HS-5 (cell line): Measurements from ENCODE around the gene SLFN12L.
"Not testable (repeated sequence)": the region's sequence is repeated elsewhere in the genome, so short reads cannot be mapped to it uniquely, and the experiment has no call there.

ENCODE experiments used
- DNase-seq: peaks from one replicate; pipeline ENCODE4 v3.0.0-alpha.2; 2012; ENCODE audit warnings: low read depth

The SLFN12L gene

GRCh38 chr17:35537601-35538141 is at the start of gene SLFN12L:
Gene SLFN12L (minus strand): TSS chr17:35537678. CDS start chr17:35522364, 15,314 bp downstream.
- no peak for DNase-seq

- DNase-seq, result no peak
These were observed 49.1 kb upstream of the SLFN12L start for GRCh38 chr17:35586569-35587073.

GRCh38 chr17:35584061-35584460 is 46.6 kb upstream of the SLFN12L start:
- DNase-seq, result no peak

- no peak for DNase-seq
These were observed 41.5 kb upstream of the SLFN12L start for GRCh38 chr17:35578929-35579432.

DNA sequence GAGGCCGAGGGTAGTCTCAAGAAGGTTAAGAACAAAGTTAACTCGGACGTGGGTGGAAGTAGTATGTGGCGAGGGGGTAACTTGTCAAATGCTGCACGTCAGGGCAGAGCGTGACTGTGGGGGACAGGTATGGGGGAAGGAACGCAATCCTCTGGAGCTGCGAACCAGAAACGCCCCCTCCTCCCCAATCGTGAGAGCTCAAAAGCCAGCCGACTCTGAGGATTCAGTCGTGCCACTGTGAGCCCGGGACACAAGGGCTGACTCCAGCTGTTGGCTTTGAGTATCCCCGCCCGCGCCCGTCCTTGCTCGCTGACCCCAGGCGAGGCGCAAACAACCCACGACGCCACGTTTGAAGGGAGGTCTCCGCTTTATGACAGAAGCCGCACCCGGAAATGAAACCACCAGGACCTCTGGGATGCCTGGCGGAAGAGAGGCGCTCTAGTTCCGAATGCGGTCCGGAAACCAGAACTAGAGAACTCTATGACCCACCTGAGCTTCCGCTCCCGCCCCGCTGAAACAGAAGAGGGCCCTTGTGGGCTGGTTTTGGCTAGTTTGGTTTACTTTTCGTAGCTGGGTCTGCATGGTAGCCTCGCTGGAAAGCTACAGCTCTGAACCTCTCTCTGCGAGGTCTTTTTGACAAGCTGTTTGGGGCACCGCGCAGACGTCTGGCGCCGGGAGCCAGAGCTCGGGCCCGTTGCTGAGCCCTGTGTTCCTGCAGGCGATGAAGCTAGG is 40.9 kb upstream of the SLFN12L start, which contains the start of gene PEX12:
TSS of gene PEX12 (minus strand) at position 375 of the 732 bp plus-strand sequence. CDS start 550 bp downstream, outside the sequence.
- peak; percentile 45 for DNase-seq

- DNase-seq, result no peak
These were observed 40.3 kb upstream of the SLFN12L start for GRCh38 chr17:35577830-35578196.

GRCh38 chr17:35575759-35576158 is 38.3 kb upstream of the SLFN12L start:
- DNase-seq, result no peak

DNA sequence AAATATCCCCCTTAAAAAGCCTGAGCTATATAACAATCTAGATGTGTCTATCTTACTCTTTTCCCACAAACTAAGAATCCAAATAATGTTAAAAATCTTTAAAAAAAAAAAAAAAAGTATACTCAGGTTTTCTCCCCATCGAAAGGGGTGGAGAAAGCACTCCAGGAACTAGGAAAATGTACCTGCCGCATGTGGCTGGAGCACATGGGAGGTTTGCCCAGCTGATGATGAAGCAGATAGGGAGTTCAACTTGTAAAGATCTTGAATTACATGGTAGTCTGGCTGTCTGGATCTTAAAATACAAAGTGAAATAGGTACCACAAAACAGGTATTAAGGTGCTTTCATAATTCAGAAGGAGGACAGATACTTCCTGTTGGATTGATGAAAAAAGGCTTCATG is 31.9 kb upstream of the SLFN12L start:
- no peak for DNase-seq

- DNase-seq, result no peak
These were observed 31.1 kb upstream of the SLFN12L start for GRCh38 chr17:35568561-35568960.

DNA sequence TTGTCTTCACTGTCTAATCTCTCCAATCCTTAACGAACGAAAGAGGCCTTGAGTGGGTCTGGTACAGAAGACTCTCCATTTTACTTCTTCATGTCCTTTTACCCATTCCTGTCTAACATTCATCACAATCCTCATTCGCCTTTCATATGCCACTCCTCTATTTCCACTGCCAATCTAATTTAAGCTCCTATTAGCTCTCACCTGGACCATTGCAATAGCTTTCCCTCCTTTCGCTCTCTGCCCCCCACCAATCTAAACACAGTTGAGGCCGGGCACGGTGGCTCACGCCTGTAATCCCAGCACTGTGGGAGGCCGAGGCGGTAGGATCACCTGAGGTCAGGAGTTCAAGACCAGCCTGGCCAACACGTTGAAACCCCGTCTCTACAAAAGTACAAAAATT is 29.5 kb upstream of the SLFN12L start:
- DNase-seq, result no peak

DNA sequence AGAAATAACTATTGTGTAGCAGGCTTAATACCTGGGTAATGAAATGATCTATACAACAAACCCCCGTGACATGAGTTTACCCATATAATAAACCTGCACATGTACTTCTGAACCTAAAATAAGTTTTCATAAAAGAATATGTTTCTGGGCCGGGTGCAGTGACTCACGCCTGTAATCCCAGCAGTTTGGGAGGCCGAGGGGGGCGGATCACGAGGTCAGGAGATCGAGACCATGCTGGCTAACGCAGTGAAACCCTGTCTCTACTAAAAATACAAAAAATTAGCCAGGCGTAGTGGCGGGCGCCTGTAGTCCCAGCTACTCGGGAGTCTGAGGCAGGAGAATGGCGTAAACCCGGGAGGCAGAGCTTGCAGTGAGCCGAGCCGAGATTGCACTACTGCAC is 25.7 kb upstream of the SLFN12L start:
- not testable (repeated sequence) for DNase-seq

- DNase-seq, result no peak
These were observed 23.2 kb upstream of the SLFN12L start, which contains the start of gene SLFN14 for GRCh38 chr17:35560703-35561102. Gene SLFN14 (minus strand): TSS chr17:35560819. CDS start chr17:35558062, 2,757 bp downstream.

GRCh38 chr17:35559495-35560210 is 22.2 kb upstream of the SLFN12L start:
- DNase-seq, result no peak

- no peak for DNase-seq
These were observed 19.9 kb upstream of the SLFN12L start for GRCh38 chr17:35557353-35557752.

DNA sequence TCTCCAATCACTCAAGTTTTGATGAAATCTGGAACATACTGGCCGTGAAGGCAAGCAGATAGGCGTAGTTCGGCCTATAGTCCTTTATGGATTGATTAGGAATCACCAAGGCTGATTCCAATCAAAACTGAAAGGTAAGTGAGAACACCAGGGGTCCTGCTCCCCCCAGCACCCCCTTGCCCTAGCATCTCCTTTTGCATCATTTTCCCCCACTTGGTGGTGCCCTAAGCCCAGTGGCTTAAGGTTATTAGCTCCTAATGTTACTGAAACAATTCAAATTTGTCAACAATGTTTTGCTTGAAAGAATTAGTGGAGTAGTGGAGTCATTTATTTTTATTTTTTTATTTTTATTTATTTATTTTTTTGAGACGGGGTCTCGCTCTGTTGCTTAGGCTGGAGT is 18.2 kb upstream of the SLFN12L start:
- no peak for DNase-seq

DNA sequence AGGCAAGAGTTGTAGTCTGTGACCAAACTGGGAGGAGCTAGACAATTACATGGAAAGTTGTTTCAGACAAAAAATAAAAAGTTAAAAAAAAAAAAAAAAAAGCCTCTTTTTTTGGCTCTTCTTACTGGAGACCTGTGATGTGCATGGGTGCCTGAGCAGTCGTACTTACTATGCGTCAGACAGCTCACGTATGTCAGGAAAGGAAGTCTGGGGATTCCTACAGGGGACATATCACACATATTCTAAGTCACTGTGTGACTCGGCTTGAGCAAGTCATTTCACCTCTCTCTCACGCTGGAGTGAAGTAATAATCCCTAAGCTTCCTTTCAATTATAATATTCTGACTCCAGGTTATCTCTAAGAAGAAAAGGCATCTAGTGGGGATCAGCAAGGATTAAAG is 17.2 kb upstream of the SLFN12L start:
- DNase-seq, result no peak

- no peak for DNase-seq
These were observed 15.8 kb upstream of the SLFN12L start for GRCh38 chr17:35553310-35553709.

- no peak for DNase-seq
These were observed 11.5 kb upstream of the SLFN12L start for GRCh38 chr17:35548978-35549377.

DNA sequence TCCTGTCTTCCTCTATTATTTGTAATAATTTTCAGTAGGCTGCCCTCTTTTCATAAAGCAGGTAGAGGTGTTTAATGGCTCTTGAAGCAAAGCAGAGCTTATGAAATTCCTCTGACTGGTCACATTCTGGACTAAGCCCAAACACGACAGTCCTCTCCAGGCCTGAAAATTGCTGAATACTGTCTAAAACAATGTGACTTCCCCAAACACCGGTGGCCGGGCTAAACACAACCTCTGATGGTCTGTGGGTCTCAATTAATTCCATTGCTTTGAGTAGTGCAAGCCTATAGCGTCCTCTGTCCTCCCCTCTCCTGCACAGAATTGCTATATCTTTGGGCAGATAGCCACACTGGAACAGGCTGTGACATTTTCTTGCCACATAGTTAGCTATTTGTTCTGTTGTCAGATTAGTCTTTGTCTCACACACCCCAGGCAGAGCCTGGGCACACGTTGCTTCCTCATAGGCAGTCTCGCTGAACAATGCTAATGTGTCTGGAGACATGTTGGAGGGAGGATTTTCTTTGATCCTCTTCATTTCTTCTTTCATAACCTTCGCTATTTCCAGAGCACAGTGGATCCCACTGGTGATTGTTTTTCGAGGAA is 10.8 kb upstream of the SLFN12L start:
- no peak for DNase-seq

DNA sequence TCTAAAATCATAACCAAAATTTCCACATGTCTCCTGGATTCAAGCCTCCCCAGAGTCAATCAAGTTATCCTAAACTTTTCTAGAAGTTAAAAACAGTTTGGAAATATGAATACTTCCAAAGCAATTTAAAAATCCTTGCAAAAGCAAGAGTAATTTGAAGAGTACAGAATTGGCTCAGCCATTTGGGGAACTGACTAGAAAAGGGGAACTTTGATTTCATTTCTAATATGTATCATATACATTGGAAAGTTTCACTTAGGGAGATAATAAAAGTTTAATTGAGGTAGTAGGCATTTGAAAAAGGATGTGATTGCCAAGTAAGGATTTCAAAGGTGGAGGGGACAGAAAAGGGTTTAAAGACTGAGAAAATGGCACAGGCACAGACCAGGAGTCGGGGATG is 9.0 kb upstream of the SLFN12L start:
- no peak for DNase-seq

- no peak for DNase-seq
These were observed 7.7 kb upstream of the SLFN12L start for GRCh38 chr17:35545150-35545549.

DNA sequence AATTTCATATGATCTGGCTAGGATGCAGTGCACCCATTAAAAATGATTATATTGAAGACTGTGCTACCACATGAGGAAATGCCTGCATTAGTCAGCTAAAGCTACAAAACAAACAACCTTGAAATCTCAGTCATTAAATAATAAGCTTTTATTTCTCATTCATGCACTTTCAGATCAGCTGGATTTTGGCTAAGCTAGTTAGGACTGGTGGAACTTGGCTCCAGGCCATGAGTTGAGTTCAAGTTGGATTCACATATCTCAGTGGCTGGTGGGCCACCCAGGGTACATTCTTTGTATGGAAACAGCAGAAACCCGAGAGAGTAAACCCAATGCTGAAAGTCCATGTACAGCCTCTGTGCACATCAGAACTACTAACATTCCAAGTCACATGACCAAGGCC is 6.4 kb upstream of the SLFN12L start:
- DNase-seq, result no peak
